Cerebellar cortex (tissue), 1 donor: ENCODE data around the gene PLXDC1.

ENCODE experiments used
- DNase-seq: peaks from one replicate; pipeline ENCODE4 v3.0.0-alpha.2; 2015; ENCODE audit warnings: low spot score

PLXDC1 gene

DNA sequence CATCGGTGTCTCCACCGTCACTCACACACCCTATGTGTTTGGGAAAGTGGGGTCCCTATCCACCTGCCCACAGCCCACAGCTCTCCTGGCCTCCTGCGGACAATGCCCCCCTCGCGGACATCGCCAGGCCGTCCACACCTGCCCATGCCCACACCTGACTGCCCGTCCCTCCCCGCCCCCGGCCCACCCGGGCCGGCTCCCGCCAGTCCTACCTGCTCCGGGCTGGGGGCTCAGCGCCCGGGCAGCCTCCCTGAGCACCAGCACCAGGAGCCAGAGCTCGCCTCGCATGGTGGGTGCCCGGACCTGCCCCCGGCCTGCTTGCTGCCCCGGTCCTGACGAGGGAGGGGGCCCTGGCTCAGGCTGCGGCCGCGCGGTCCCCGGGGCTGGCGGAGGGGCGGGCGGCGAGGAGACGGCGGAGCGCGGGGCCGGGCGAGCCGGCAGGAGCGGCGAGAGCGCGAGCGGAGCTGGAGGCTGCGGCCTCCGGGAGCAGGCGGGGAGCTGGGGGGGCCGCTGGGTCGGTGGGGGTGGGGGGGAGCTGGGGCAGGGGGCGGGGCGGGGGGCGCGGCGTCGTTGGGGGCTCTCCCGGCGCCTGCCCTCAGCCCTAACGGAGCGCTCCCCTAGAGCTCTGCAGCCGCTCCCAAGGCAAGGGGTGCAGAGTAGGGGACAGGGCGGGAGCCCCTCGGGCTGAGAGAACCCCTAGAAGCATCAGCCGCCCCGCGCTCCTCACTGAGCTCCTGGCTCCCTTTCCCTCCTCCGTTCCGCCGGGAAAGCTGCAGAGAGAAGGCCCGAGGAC, at the start of gene PLXDC1:
Gene PLXDC1, minus strand, starts transcription at position 488 of the 793 bp plus-strand sequence. Its CDS starts 200 bp downstream, at position 288.
- no peak for DNase-seq

DNA sequence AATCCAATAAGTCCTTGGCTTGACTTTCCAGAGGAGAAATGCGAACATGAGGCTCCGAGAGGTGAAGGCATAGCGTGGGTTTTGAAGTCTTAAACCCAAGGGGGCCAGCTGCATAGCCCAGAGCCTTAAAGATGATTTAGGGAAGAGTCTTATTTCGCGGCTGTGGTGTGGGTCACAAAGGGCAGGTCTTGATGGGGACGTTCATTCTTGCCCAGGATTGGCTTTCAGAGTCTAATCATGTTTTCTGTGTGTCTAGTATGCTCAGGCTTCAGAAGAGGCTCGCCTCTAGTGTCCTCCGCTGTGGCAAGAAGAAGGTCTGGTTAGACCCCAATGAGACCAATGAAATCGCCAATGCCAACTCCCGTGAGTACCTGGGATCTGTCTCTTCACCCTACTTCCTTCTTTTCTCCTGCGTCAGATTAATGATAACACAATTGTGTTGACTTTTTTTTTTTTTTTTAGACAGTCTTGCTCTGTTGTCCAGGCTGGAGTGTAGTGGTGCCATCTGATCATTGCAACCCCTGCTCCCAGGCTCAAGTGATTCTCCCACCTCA, 49.6 kb upstream of the PLXDC1 start:
- DNase-seq = no peak

DNA sequence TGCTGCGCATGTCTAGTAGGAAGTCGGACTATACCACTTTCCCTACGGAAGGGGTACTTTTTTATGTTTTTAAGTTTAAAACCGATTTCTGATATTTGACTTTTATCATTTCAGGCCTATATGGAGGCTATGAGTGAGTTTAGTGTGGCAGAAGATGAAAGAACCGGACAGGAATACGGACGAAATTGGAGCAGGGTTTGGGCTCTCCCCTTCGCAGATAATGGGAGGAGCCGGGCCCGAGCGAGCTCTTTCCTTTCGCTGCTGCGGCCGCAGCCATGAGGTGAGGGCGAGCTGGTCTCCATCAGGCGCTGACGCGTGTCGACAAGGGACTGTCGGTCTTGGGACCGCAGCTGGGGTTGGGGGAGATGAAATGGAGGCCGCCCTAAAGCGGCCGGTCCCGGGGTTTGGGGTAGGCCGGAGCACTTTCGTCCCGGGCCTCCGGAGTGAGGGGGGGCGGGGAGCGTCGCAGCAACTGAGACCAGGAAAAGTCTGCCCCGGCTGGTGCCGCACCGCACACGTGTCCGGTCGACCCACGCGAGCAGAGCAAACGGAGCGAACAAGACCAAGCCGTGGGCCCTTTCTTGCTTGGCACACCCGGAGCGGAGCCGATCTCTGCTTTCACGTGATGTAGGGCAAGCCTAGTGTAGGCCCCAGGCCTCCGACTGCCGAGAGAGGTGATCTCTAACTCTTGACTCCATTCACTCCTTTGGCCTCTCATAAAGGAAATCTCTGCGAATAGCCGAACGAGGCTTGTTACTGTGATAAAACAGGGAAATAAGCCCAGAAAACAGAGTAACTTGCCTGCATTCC, 48.8 kb upstream of the PLXDC1 start, which contains the start of gene RPL19:
Gene RPL19, plus strand, starts transcription at position 214 of the 810 bp plus-strand sequence. Its CDS starts 62 bp downstream, at position 276.
- DNase-seq = no peak

DNA sequence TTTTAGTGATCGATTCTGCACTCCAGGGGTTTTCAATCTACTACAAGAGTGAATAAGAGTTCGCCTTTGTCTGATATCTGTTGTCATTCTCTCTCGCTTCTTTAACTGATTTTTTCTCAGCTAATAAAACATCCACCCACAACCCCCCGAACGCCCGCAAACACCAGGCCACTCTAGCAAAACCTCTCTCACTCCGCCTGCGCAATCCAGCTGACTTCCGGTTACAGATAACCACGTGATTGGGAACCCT, 48.3 kb upstream of the PLXDC1 start:
- DNase-seq = peak; percentile 95

DNA sequence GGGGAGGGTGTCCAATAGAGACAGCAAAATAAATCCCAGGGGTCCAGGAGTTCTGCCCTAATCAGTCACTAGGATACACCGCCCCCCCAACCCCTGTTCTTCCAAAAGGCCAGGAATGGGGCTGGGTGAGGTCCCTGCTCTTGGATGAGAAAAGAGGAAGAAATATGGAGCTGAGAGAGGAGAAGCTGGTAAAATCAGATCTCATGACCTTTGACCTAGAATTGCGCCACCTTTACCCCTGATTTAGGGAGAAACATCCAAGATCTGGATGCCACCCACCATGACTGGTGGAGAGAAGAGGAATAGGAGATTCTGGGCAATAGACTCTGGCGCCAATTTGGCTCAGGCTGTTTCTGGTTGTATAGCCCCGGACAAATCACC, 46.7 kb upstream of the PLXDC1 start:
- DNase-seq = no peak

DNA sequence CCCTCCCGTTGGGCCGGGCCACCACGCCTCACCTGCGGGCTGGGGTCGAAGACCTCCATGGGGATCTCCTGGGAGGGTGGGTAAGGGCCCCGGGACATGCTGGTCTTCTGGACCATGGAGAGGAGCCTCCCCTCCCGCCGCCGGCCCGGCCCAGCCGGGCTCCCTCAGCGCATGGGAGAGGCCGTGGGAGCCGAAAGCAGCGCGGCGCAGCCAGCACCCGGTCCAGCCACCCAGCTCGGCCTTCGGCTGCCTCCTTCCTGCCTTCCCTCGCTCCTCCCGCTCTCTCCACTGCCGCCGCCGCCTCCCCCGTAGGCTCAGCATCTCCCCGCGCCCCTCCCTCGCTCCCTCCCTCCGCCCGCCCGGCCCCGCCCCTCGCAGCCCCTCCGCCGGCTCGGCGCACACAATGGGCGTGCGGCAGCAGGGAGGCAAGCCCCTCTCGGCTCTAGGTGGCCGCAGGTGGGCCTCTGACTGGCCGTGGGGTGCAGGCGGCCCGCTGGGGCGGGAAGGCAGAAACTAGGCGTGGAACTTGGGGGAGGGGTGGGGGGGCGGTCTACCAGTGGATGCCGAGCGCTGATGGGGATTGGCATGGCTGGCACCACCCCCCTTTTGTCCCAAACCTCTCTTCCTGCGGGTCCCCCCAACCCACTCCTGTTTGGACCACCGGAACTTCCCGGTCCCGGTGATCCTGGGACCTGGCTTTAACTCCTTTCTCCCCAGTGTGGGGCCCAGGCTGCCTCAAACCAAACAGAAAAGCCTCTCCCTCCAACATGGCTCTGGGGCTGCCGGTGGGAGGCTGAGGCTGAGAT, 46.1 kb upstream of the PLXDC1 start, which contains the start of gene CACNB1:
Gene CACNB1, minus strand, starts transcription at position 290 of the 806 bp plus-strand sequence. Its CDS starts 174 bp downstream, at position 116.
- peak; percentile 78 for DNase-seq

DNA sequence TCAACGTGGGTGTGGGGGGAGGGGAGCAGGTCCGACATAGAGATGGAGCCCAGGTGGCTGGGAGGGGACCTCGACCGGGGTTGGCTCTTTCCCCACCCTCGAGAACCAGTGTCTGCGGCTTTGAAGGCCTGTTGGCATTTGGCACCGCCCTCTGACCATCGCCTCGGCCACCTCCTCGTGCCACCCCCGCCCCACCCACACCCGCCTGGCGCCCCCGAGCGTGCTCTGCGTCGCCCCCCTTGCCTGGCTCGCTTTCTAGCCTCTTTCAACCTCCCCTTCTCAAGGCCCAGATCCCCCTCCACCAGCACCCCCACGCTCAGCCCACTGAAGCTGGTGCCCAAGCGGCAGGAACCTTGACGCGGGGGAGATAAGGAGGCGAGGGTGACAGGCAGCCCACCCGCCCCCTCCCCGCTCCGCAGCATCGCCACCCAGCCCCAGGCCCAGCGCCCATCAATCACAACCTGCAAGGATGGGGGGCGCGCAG, 45.4 kb upstream of the PLXDC1 start:
- DNase-seq = peak; percentile 34

DNA sequence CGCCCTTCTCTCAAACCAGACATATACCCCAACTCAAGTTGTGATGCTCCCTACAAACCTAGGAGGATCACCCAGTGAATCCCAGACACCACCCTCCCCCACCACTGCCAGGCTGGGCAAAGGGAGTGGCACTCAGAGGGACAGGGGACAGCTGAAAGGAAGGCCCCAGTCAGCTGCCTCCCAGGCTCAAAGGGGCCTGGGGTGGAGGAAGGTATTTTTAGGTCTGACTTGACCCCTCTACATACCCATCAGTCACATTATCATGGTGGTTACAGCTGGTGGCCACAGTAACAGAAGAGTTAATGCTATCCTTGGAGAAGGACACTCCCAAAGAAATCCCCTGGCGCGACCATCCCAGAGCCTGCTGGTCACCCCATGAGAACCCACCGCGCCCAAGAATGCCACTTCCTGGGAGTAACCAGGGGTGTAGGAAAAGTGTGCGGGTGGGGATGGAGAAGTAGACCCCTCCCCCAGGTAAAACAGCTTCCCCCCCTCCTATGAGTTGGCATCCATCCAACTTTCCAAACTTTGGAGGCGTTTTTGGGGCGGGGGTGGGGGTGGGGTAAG, 44.9 kb upstream of the PLXDC1 start:
- no peak for DNase-seq

DNA sequence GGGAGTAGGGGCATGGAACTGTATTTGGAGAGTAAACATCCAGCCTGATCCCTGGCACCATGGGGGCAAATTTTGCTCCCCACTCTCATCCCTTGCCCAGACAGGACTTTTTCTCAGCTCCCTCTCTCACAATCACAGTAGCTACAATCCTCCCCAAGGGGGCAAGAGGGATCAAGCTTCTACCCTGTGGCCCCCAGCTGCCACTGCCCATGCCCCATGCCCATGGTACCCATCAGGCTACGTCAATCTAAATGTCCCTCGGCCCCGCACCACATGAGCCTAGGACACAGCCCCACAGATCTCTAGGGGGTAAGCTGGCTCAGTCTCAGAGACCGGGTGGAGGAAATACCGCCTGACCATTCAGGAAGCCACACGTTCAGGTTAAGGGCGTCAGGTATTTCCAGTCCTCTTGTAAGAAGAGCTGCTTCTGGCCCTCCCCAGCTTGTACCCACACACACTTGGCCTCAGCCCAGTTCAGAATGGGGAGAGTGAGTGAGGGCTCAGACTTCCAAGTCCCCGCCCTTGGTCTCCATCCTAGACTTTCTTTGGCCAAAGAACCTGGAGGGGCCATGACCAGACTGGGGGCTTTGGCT, 44.2 kb upstream of the PLXDC1 start:
- peak; percentile 29 for DNase-seq

DNA sequence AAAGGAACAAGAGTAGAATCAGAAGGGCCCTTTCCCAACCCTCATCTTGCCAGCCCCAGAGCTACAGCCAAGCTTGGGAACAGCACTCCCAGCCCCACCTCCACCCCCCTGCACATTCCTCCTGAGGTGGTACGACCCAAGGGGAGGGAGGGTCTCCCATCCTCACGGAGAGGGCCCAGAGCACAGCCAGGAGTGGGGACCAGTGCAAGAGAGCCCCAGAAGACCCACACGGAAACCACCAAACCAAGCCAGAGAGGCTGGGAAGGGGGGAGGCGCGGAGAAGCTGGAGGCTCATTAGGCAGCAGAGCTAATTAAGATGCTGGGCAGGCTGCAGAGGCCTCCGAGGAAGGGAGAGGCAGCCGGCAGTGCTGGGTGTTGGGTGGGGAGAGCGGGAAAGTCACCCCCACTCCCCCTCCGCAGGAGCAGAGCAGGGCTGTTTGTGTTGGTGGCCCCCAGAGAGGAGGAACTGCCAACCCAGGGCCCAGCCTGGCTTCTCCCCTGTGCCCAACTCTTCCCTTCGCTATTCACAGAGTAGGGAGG, 43.6 kb upstream of the PLXDC1 start:
- DNase-seq = peak; percentile 56

DNA sequence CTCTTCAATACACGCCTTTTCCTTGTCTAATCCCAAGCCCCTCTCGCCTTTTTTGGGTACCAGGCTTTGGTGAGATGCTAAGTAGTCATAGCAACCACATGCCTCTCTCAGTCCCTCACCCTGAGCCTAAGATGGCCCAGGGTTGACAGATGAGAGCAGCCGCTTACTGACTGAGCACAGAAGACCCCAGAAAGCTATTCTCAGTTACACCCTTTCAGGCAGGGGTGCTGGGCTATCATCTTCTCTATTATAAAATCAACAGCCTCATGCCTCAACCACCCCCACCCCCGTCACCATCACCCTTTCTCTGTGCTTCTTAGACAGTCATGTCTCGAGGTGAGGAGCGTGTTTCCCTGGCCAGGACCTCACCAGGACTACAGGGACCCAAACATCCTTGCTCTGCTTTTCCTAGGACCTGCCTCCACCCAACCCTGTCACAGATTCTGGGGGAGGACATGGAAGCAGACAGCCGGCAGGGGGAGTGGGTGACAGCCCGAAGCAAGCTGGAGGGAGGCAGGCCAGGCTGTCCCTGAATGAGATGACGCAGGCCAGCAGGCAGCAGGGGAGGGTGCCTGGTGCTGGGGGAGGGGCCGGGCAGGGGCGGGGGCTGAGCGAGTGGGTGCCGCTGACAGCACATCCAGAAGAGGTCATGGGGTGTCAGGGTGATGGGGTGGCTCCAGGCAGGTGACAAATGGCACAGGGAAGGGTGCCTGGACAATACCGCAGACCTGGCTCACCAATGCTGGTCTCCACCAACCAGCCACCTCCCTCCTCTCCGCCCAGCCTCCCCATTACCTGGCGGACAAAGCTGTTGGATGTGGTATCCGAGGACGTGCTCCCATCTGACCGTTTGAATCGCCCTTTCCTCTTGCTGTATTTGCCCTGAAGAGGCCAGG, 42.9 kb upstream of the PLXDC1 start:
- DNase-seq = peak; percentile 87

DNA sequence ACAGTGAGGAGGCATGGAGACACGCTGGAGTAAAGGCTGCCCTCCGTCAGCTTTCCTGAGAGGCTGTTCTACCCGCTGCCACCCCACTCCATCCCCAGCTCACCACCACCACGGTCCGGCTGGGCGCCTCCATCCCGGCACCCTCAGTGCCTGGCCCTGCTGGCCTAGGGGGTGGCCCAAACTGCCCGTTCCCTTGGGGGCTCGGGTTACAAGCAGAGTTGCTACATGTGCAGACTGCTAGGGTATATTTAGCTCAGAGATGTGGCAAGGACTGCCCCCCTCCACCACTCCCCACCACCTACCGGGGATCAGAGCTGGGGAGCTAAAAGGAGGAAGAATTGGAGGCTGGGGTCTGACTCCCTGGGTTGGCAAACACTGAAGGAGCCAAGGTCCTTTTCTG, 41.9 kb upstream of the PLXDC1 start:
- DNase-seq = no peak

DNA sequence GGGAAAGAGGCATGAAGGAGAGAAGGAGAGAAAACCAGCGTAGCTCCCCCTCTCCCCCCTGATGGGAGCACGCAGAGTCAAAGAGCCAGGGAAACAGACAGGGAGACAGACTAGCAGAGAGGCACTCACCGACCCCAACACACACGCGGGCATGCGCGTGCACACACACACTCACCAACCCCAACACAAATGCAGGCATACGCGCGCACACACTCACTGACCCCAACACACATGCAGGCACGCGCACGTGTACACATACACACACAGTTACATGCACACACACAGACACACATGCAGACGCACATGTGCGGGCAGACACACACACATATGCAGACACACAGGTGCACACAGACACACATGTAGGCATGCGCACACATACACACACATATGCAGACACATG, 41.5 kb upstream of the PLXDC1 start:
- DNase-seq = no peak

DNA sequence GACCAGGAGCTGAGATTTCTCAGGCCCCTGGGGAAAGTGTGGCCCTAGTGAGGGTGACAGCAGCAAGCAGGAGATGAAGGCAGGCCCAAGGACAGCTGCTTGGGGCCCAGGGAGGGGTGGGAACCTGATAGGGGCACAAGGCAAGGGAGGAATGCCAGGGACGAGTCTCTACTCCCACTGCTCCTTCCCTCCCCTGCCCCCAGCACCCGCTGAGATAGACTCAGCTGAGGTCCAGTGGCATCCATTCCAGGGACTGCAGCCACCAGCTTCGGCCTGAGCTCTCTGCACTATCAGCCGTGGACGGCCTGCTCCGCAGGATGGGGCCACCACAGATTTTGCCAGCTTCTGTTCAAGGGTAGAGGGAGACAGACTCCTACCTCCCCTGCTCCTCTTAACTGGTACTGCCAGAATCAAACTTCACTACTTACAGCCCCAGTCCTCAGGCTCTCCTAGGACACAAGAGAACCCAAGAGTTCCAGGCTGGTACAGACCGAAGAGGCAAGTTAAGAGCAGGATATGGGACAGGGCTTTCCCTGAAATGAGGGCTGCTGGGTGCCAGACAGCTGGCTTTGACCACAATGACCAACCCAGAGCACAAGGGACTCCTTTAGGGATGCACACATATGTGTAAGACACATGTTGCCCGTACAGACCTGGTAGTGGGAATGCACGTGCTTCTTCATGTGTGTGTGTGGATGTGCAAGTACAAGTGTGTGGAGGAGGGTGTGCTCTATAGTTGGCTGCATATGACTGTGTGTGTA, 40.5 kb upstream of the PLXDC1 start:
- no peak for DNase-seq

DNA sequence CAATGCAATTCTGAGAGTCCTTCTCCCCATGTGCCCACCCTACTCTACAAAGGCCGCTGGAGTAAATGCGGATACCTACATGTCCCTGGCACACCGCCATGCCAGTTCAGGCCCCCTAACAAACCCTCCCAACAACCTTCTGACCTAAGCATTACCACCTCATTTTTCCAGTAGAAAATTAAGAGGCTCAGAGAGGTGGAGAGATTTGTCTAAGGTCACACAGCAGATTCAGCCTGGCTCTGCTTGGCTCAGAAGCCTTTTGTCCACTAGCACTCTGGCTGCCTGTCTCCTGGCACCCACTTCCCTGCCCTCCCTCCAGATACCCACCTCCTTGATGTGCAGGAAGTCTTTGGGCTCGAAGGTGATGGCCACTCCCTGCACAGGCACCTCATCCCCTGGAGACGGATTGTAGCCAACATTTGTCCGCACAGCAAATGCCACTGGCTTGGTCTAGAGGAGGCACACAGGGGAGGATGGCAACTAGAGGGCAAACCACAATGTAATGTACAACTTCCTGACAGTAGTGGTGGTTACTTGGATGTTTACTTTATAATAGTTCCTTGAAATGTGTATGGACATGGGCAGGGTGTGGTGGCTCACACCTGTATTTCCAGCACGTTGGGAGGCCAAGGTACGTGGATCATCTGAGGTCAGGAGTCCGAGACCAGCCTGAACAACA, 35.9 kb upstream of the PLXDC1 start:
- no peak for DNase-seq

DNA sequence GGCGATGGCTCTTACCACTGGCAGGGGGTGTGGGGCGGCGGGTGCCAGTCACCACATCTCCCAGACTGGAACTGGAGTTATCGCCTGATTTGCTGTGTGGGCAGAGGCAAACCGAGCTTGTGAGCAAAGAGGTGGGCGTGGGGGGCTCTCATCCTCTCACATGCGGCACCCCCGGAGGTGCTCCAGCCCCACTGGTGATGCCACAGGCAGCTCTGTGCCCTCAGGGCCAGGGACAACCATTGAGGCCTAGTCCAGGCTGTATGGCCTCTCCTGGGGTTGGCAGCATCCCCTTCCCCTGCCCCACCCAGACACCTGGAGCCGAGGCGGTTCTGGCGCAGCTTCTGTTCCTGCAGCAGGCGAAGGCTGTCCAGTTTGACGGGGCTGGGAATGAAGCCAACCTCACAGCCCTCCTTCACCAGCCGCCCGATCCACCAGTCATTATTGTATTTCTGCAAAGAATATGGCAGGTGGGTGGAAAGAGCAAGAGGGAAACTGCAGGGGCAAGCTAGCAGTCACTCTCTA, 35.1 kb upstream of the PLXDC1 start:
- DNase-seq = no peak

DNA sequence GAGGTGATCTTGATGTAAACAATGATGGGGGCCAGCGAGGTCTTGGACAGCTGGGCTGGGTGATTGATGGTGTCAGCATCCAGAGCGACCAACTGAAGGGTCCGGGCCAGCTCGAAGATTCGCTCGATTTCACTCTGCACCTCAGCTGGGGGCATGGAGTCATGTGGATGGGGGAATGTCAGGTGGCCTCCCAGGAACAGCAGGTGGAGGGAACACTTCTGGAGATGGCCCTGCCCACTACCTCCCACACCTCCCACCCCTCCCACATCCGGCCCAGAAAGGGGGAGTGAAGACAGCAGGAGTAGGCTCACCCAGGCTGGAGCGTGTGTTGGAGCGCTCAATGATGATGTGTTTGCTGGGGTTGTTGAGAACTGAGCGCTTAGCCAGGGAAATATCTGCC, 32.3 kb upstream of the PLXDC1 start:
- DNase-seq = no peak

DNA sequence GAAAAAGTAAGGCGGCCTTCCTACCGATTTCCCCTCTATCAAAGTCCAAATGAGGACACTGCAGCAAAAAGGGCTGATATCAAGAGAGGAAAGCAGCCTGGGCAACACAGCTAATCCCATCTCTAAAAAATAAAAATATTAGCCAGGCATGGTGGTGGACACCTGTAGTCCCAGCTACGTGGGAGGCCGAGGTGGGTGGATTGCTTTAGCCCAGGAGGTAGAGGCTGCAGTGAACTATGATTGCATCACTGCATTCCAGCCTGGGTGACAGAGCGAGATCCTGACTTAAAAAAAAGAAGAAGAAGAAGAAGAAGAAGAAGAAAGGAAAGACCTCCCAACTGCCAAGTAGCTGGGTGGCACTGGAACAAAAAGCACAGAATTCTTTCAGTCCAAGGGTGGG, 31.6 kb upstream of the PLXDC1 start:
- DNase-seq = no peak
